ENCODE measurements around the gene SFMBT2.

SFMBT2 gene

GRCh38 chr10:7157091-7157490, 253.7 kb downstream of the SFMBT2 start:
- in situ Hi-C loops (cut with HindIII; ENCODE audit: low sequenced_read_pairs) = no loop called here

DNA sequence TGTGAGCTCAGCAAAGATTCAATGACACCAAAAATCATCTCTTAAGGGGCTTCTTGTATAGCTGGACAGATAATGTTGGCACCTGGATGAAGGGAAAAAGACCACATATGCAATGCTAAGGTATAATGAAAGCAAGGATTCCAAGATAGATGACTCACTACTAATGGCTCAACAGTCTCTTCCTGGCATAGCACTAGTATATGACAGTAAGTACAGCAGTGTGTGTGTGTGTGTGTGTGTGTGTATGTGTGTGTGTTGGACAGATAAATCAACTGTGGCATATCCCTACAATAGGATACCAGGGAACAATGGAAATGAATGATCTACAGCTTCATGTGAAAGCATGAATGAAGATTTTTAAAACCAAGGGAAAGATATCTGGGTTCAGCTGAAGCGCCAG, 257.1 kb downstream of the SFMBT2 start:
- in situ Hi-C loops (cut with HindIII; ENCODE audit: low sequenced_read_pairs) = no loop called here

DNA sequence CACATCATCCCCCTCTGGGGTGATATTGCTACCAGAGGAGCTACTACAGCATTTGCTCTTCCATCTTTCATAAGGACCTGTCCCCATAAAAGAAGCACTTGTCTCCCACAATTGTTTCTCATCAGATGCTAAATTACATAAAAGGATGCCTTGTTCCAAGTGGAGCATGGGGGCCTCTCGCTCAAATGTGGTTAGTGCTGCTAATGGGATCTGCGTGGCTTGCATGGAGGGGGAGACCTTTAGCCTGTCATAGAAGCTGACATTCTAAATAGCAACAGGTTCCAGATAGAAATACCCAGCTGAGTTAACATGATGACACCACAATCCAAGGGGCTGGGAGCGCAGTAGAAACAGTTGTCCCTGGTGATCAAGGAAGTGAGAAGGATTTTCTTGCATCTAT, 257.9 kb downstream of the SFMBT2 start:
- in situ Hi-C loops (cut with HindIII; ENCODE audit: low sequenced_read_pairs) = no loop called here

- in situ Hi-C loops (cut with HindIII; ENCODE audit: low sequenced_read_pairs) = no loop called here
Measured at GRCh38 chr10:7152341-7152740, 258.5 kb downstream of the SFMBT2 start.

- in situ Hi-C loops (cut with HindIII; ENCODE audit: low sequenced_read_pairs) = no loop called here
Measured at GRCh38 chr10:7151538-7151937, 259.3 kb downstream of the SFMBT2 start.

DNA sequence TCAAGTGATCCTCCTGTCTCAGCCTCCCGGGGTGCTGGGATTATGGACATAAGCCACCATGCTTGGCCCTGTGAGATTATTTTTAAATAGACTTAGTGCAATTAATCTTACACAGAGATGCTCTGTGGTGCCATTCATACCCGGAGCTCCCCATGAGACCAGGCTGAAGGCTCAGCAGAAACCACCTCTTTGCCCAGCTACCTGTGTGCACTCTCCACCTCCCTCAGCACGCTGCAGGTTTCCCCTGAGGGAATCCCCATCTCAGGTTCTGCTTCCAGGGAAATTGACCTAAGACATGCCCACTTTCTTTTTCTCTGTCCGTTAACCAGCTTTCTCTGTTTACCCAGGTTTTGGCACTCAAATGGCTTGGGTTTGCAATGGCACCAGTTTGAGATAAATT, 260.5 kb downstream of the SFMBT2 start:
- in situ Hi-C loops (cut with HindIII; ENCODE audit: low sequenced_read_pairs) = no loop called here

DNA sequence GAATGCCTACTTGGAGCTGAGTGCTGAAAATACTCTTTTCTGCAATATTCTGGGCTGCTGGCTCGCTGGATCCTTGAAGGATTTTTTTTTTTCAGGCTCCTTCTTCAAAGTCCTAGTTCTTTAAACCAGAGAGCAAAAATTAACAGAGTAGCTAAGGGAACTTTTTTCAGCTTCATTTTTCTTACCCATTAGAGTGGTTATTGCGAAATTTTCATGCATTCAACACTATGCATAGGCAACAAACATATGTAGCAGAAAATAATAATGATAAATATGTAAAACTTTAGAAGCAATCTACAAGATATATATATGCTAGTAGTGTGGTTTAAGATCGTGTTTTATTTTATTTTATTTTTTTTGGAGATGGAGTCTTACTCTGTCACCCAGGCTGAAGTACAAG, 264.6 kb downstream of the SFMBT2 start:
- in situ Hi-C loops (cut with HindIII; ENCODE audit: low sequenced_read_pairs) = no loop called here

DNA sequence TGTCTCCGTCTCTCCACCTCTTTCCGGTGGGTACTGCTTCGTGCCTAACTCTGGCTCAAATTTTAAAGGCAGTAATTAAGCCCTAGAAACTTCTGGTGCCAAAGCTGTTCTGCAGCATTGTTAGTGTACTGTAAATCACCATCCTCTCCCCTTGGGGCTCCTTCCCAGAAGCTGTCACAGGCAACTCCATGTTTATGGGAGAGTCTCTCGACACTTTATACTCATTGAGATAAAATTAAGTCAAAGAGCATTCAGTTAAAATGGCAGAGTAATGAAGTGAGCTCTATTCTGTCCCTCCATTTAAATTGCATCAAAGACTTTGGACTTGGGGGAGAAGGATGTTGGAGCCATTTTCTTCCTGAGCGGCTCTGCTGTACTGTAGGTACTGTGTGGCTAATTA, 274.8 kb downstream of the SFMBT2 start:
- in situ Hi-C loops (cut with HindIII; ENCODE audit: low sequenced_read_pairs) = no loop called here

GRCh38 chr10:7135188-7135587, 275.6 kb downstream of the SFMBT2 start:
- in situ Hi-C loops (cut with HindIII; ENCODE audit: low sequenced_read_pairs) = no loop called here

- in situ Hi-C loops (cut with HindIII; ENCODE audit: low sequenced_read_pairs) = no loop called here
Measured at GRCh38 chr10:7134448-7134847, 276.4 kb downstream of the SFMBT2 start.

DNA sequence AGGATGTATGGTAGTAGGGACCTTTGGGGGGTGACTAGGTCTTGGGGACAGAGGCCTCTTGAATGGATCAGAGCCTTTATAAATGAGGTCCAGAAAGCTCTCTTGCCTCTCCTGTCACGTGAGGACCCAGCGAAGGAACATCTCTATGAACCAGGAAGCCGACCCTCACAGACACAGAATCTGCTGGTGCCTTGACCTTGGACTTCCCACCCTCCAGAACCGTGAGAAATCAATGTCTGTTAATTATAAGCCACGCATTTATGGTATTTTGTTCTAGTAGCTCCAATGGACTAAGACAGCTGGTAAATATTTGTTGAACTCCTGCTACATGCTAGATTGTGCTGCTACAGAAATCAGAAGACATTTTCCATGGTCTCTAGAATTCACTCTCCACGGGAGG, 276.9 kb downstream of the SFMBT2 start:
- in situ Hi-C loops (cut with HindIII; ENCODE audit: low sequenced_read_pairs) = no loop called here

DNA sequence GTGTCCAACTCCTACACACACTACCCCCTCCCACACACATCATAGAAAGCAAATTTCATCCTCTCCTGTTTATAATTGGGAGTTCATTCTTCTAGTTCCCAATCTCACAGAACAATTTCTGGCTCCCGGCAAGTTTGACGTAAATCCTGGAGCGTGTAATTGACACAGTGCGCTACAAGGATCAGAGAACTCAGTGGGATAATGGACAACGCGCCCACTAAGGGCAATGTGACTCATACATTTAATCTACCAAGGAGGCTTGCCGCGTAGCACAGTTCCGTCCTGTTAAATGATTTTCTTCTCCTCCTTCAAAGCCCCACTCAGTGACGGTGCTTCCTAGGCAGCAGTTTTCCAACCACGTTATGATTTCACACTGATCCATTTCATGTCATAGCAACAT, 277.6 kb downstream of the SFMBT2 start:
- in situ Hi-C loops (cut with HindIII; ENCODE audit: low sequenced_read_pairs) = no loop called here

GRCh38 chr10:7130191-7130911, 280.5 kb downstream of the SFMBT2 start:
- in situ Hi-C loops (cut with HindIII; ENCODE audit: low sequenced_read_pairs) = no loop called here

DNA sequence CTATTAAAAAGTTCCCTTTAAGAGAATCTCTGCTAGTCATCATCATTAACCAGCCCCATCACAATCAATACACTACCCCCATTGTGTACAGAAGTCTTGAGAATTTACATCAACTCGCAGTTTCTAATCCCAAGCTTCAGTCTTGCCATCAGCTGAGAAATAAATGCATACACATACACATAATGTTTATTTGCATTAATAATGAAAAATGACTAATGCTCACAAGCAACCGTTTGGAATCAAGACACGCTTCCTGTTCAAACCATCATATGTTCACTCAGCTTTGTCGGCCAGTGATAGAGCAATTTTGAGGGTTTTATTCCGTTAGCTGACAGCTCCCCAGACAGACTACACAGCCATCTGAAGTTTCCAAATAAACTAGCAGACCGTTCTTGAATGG, 287.1 kb downstream of the SFMBT2 start:
- in situ Hi-C loops (cut with HindIII; ENCODE audit: low sequenced_read_pairs) = no loop called here

DNA sequence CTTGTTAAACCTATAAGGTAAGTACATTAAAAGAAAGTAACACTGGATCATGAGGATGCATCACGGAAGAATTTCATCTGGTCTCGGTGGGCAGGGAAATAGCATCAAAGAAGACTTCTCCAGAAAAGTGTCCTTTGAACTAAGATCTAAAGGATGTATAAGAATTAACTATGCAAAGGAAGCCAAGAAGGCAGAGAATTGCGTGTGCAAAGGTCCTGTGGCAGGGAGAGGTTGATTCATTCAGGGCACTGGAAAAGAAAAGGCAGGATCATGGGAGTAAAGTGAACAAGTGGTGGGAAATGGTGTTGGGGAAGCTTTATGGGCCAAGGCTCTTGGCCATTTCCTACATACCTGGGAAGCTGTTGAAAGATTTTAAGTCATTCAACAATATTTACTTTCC, 288.3 kb downstream of the SFMBT2 start:
- in situ Hi-C loops (cut with HindIII; ENCODE audit: low sequenced_read_pairs) = no loop called here

DNA sequence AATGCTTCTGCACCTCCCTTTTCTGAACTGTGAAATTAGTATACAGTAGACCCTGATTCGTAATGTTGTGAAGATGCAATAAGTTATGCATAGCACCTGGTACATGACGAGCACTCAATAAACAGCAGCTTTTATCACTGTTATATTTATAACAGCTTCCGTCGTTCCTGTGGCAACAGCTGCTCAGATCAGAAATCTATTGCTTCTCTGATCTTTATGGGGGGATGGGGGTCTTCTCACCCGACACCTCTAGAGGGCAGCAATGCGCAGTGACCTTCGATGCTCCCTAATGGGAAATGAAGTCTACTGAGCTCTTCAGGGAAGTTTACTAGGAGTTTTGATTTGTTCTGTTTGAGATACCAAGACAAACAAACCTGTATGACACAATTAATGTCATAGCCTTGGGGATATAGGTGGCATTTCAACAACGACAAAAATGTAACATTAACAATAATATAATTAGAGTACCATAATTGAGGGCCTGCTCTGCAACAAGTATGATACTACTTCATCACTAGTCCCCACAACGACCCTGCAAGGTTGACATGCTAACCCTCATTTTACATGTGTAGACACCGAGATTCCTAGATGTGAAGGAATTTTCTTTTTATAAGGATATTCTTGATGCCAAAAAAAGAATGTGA, 289.6 kb downstream of the SFMBT2 start:
- in situ Hi-C loops (cut with HindIII; ENCODE audit: low sequenced_read_pairs) = no loop called here

DNA sequence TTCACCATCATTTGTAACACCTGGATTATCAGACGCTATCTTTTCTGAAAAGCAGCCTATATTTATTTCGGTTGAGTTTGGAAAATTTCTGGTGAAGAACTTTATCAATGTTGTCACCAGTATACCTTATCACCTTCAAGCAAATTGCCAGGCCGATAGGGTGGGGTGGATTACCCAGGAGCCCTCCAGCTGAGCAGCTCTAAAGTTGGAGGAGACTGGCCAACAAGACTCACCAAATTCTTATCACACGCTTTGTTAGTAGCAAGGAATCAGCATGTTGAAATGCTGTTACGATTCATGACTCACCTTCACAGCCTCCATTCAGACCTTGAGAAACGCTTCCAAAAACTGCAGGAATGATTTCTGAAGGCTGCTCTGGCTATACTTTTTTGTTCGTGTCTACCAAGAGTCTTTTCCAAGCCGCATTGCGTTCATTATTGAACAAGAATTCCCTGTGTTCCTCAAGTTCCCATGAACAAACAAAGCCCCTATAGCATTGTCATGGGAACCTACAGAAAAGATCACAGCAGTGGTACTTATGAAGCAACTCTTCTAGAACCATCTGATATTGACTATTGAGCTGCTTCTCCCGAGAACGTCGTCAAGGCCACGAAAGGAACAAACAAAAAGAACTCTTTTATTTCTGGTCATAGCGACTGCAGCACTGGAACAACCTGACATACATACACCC, 291.4 kb downstream of the SFMBT2 start:
- in situ Hi-C loops (cut with HindIII; ENCODE audit: low sequenced_read_pairs) = no loop called here

DNA sequence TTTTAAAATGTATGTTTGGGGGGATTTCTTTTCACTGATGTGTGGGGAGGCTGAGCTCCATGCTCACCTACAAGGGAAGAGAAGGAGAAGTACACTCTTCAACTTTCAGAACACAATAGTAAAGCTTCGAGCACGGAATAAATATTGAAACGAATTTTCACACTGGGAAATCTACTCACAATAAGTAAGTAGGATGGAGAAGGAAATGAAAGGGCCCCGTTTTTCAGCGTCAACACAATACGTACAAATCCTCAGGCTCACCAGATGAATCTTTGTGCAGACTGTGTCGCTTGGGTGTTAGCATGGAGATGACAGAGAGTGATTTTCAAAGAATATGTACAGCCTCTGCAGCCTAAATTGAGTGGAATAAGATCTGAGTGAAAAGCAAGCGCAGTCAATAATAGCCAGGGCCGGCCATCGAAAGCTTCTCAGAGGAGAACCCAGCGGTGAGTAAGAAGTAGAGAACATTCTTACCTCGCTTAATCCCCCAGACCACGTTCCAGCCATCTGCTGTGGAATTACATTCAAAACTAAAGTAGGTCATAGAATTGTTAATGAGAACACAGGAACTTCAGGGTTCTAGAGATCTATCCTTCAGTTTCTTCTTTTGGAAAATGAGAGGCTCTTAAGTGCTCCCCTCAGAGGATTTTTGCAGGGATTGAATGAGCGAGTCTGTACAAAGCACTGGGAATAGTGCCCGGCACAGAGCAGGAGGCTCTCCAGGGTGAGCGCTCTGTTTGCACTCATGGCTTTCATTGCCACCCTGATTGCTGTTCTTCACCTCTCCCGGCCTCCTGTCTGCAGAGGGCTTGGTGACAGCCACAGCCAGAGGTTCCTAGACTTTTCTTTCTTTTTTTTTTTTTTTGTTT, 292.8 kb downstream of the SFMBT2 start:
- in situ Hi-C loops (cut with HindIII; ENCODE audit: low sequenced_read_pairs) = no loop called here

GRCh38 chr10:7117177-7117799, 293.5 kb downstream of the SFMBT2 start:
- in situ Hi-C loops (cut with HindIII; ENCODE audit: low sequenced_read_pairs) = no loop called here

- in situ Hi-C loops (cut with HindIII; ENCODE audit: low sequenced_read_pairs) = no loop called here
Measured at GRCh38 chr10:7111561-7111960, 299.3 kb downstream of the SFMBT2 start.

GRCh38 chr10:7111089-7111488, 299.7 kb downstream of the SFMBT2 start:
- in situ Hi-C loops (cut with HindIII; ENCODE audit: low sequenced_read_pairs) = no loop called here

All from DLD1 (cell line).